SJSA1 (cell line): ENCODE results near the gene CXCR5. TPM values are rescaled to one million over a fixed set of nuclear protein-coding genes. Genes with fewer than 3 reads are reported as not detected.

Source experiments
- DNase-seq, 2 experiments: peaks; one replicate each; pipeline ENCODE4 v3.0.0-alpha.2; 2015 to 2020; ENCODE audit warnings: low spot score in 2 of 2, low read depth in 1 of 2
- H3K27ac ChIP-seq: fragments of 250-450 bp; sonication (Bioruptor Pico); 2 replicates; pipeline ENCODE4 v1.5.1; 2020; ENCODE audit warnings: mild to moderate bottlenecking, moderate library complexity
- H3K27me3 ChIP-seq: fragments of 250-450 bp; sonication (Bioruptor Pico); replicated peaks from 2 replicates; pipeline ENCODE4 v1.5.1; 2020; ENCODE audit warnings: mild to moderate bottlenecking, moderate library complexity
- H3K36me3 ChIP-seq: fragments of 250-450 bp; sonication (Bioruptor Pico); 2 replicates; pipeline ENCODE4 v1.5.1; 2020; ENCODE audit warnings: mild to moderate bottlenecking
- H3K4me1 ChIP-seq: fragments of 250-450 bp; sonication (Bioruptor Pico); replicated peaks from 2 replicates; pipeline ENCODE4 v1.6.1; 2021; ENCODE audit warnings: mild to moderate bottlenecking
- H3K4me3 ChIP-seq: fragments of 250-450 bp; sonication (Bioruptor Pico); 2 replicates; pipeline ENCODE4 v1.5.1; 2020; ENCODE audit warnings: mild to moderate bottlenecking
- H3K9me3 ChIP-seq: fragments of 250-450 bp; sonication (Bioruptor Pico); replicated peaks from 2 replicates; pipeline ENCODE4 v1.5.1; 2020; ENCODE audit warnings: mild to moderate bottlenecking
- total RNA-seq: library from RNA; depleted of rRNA; stranded (reverse); fragments of >200 nt; shearing (Covaris generic); gene quantifications from 2 replicates; pipeline ENCODE4 v1.2.3, GENCODE V29; 2014

Gene CXCR5
- total RNA-seq, 1 experiment from 2014 or later = not detected

GRCh38 chr11:118924591-118925585, 41.2 kb downstream of the CXCR5 start:
- Histone ChIP-seq H3K9me3 (no peaks in the 10 kb centered on the region), H3K27ac (no peak overlapping the region; the same call in 1 of the 2 replicates), H3K27me3 (no peaks in the 10 kb centered on the region), H3K4me1 (peaks cover 70% of the 10 kb centered on the region), H3K36me3 (no peaks in the 10 kb centered on the region), H3K4me3 (peak overlapping the region; percentile 56)
- DNase-seq = peak in 1 of 2 experiments; percentile 46

GRCh38 chr11:118927554-118928100, 43.9 kb downstream of the CXCR5 start:
- H3K27me3 ChIP-seq = no peaks in the 10 kb centered on the region
- DNase-seq = no peak
- H3K9me3 ChIP-seq = no peaks in the 10 kb centered on the region
- peaks cover 49% of the 10 kb centered on the region for H3K4me1 ChIP-seq
- no peak overlapping the region for H3K27ac ChIP-seq
- no peaks in the 10 kb centered on the region for H3K36me3 ChIP-seq
- H3K4me3 ChIP-seq = no peak overlapping the region; the same call in 1 of the 2 replicates

- Histone ChIP-seq H3K4me1 (peaks cover 43% of the 10 kb centered on the region), H3K27me3 (no peaks in the 10 kb centered on the region), H3K9me3 (no peaks in the 10 kb centered on the region), H3K36me3 (no peaks in the 10 kb centered on the region), H3K27ac (peak overlapping the region; percentile 28; the same call in 1 of the 2 replicates), H3K4me3 (peak overlapping the region; percentile 49)
- DNase-seq = peak; percentile 77 to 81
Measured at GRCh38 chr11:118928101-118928869, 44.6 kb downstream of the CXCR5 start.

- peak overlapping the region; percentile 49 for H3K4me3 ChIP-seq
- peak overlapping the region; percentile 28; the same call in 1 of the 2 replicates for H3K27ac ChIP-seq
- no peaks in the 10 kb centered on the region for H3K36me3 ChIP-seq
- no peaks in the 10 kb centered on the region for H3K9me3 ChIP-seq
- DNase-seq = peak in 1 of 2 experiments; percentile 75
- H3K27me3 ChIP-seq = no peaks in the 10 kb centered on the region
- H3K4me1 ChIP-seq = peaks cover 36% of the 10 kb centered on the region
Measured at GRCh38 chr11:118928870-118929500, 45.3 kb downstream of the CXCR5 start.

GRCh38 chr11:118929501-118930093, 45.9 kb downstream of the CXCR5 start:
- Histone ChIP-seq H3K4me1 (peaks cover 30% of the 10 kb centered on the region), H3K9me3 (no peaks in the 10 kb centered on the region), H3K4me3 (peak overlapping the region; percentile 49), H3K36me3 (no peaks in the 10 kb centered on the region), H3K27me3 (no peaks in the 10 kb centered on the region), H3K27ac (no peak overlapping the region)
- peak; percentile 44 to 76 for DNase-seq

GRCh38 chr11:118930094-118930712, 46.5 kb downstream of the CXCR5 start:
- H3K27me3 ChIP-seq = no peaks in the 10 kb centered on the region
- no peaks in the 10 kb centered on the region for H3K9me3 ChIP-seq
- no peak overlapping the region for H3K27ac ChIP-seq
- peak; percentile 54 to 56 for DNase-seq
- no peaks in the 10 kb centered on the region for H3K36me3 ChIP-seq
- peak overlapping the region; percentile 49 for H3K4me3 ChIP-seq
- peaks cover 28% of the 10 kb centered on the region for H3K4me1 ChIP-seq

- Histone ChIP-seq H3K4me3 (no peak overlapping the region), H3K36me3 (no peaks in the 10 kb centered on the region), H3K27ac (no peak overlapping the region), H3K9me3 (no peaks in the 10 kb centered on the region), H3K27me3 (no peaks in the 10 kb centered on the region), H3K4me1 (peaks cover 25% of the 10 kb centered on the region)
- no peak for DNase-seq
Measured at GRCh38 chr11:118931571-118931970, 47.9 kb downstream of the CXCR5 start.

- H3K27ac ChIP-seq = no peak overlapping the region
- H3K36me3 ChIP-seq = no peaks in the 10 kb centered on the region
- no peaks in the 10 kb centered on the region for H3K27me3 ChIP-seq
- no peak overlapping the region for H3K4me3 ChIP-seq
- DNase-seq = no peak
- no peaks in the 10 kb centered on the region for H3K9me3 ChIP-seq
- peaks cover 17% of the 10 kb centered on the region for H3K4me1 ChIP-seq
Measured at GRCh38 chr11:118933486-118933885, 49.8 kb downstream of the CXCR5 start.

GRCh38 chr11:118935376-118935775, 51.7 kb downstream of the CXCR5 start:
- H3K4me1 ChIP-seq = peaks cover 6% of the 10 kb centered on the region
- H3K36me3 ChIP-seq = no peaks in the 10 kb centered on the region
- no peaks in the 10 kb centered on the region for H3K9me3 ChIP-seq
- no peak for DNase-seq
- no peak overlapping the region for H3K27ac ChIP-seq
- H3K4me3 ChIP-seq = no peak overlapping the region
- H3K27me3 ChIP-seq = no peaks in the 10 kb centered on the region

- Histone ChIP-seq H3K27me3 (no peaks in the 10 kb centered on the region), H3K9me3 (no peaks in the 10 kb centered on the region), H3K4me1 (0 out of 2 replicates have a peak, but pooled peaks cover 4% of the 10 kb centered on the region), H3K27ac (no peak overlapping the region), H3K4me3 (no peak overlapping the region), H3K36me3 (no peaks in the 10 kb centered on the region)
- peak in 1 of 2 experiments; percentile 60 for DNase-seq
Measured at GRCh38 chr11:118938491-118939403, 55.1 kb downstream of the CXCR5 start.

GRCh38 chr11:118939404-118939915, 55.8 kb downstream of the CXCR5 start:
- Histone ChIP-seq H3K27ac (no peak overlapping the region), H3K4me3 (no peak overlapping the region), H3K36me3 (no peaks in the 10 kb centered on the region), H3K9me3 (no peaks in the 10 kb centered on the region), H3K27me3 (no peaks in the 10 kb centered on the region), H3K4me1 (0 out of 2 replicates have a peak, but pooled peaks cover 4% of the 10 kb centered on the region)
- no peak for DNase-seq
